K562 (cell line): ENCODE data around the gene PARD6B. TPM values are rescaled to one million over a fixed set of nuclear protein-coding genes. Genes with fewer than 3 reads are reported as not detected.

Experiments
- ARID4B ChIP-seq: sonication (generic); formaldehyde crosslinking; IDR thresholded peaks from 2 replicates; pipeline ENCODE4 v1.8.0; 2022; ENCODE audit warnings: mild to moderate bottlenecking, missing genetic modification reagents
- BHLHE40 ChIP-seq: IDR thresholded peaks from 2 replicates; pipeline ENCODE4 v1.6.1; 2011; ENCODE audit warnings: low read length, improper control_type of control experiment
- CREB5 ChIP-seq: fragments of 250-450 bp; sonication (Bioruptor Pico); IDR thresholded peaks from 2 replicates; pipeline ENCODE4 v1.5.0; 2020; ENCODE audit warnings: mild to moderate bottlenecking
- DACH1 ChIP-seq: fragments of 450-650 bp; IDR thresholded peaks from 2 replicates; pipeline ENCODE4 v1.6.1; 2018; ENCODE audit not compliant: partially characterized antibody
- E2F5 ChIP-seq: sonication (generic); formaldehyde crosslinking; IDR thresholded peaks from 2 replicates; pipeline ENCODE4 v1.8.0; 2022; ENCODE audit warnings: mild to moderate bottlenecking, missing genetic modification reagents
- ETV6 ChIP-seq, 3 experiments: fragments of 150-350 bp in 1 of 3; sonication (generic) in 1 of 3; formaldehyde crosslinking in 1 of 3; IDR thresholded peaks; 2 replicates each; pipeline versions ENCODE4 v1.6.1 to v1.8.0; 2014 to 2022; ENCODE audit warnings: borderline replicate concordance in 2 of 3, low read depth in 2 of 3, antibody characterized with exemption in 1 of 3, low read length in 1 of 3, mild to moderate bottlenecking in 1 of 3, missing genetic modification reagents in 1 of 3
- JUNB ChIP-seq: fragments of 450-650 bp; formaldehyde crosslinking; conservative IDR thresholded peaks from 2 replicates; pipeline ENCODE4 v1.4.0; 2020; ENCODE audit warnings: mild to moderate bottlenecking
- PHF8 ChIP-seq: fragments of 200-600 bp; sonication (generic); IDR thresholded peaks from 2 replicates; pipeline ENCODE4 v1.6.1; 2012; ENCODE audit warnings: mixed run types, mild to moderate bottlenecking, inconsistent platforms, low read length, moderate library complexity, borderline replicate concordance
- POLR2G ChIP-seq: fragments of 200-400 bp; formaldehyde crosslinking; IDR thresholded peaks from 2 replicates; pipeline ENCODE4 v1.6.1; 2017; ENCODE audit warnings: low read depth, mild to moderate bottlenecking, antibody characterized with exemption, low read length, moderate library complexity
- TAF1 ChIP-seq: IDR thresholded peaks from 2 replicates; pipeline ENCODE4 v1.6.1; 2011; ENCODE audit warnings: mild to moderate bottlenecking, low read length, moderate library complexity; ENCODE audit not compliant: insufficient read depth, control insufficient read depth, severe bottlenecking; ENCODE audit errors: extremely low read depth
- ZBED1 ChIP-seq: IDR thresholded peaks from 2 replicates; pipeline ENCODE4 v1.6.1; 2014
- ZBTB1 ChIP-seq: sonication (generic); formaldehyde crosslinking; IDR thresholded peaks from 2 replicates; pipeline ENCODE4 v1.8.1; 2023; ENCODE audit warnings: missing genetic modification reagents, low read depth, mild to moderate bottlenecking, borderline replicate concordance
- ZC3H11A ChIP-seq: IDR thresholded peaks from 2 replicates; pipeline ENCODE4 v1.6.1; 2012; ENCODE audit warnings: low read depth, low read length, improper control_type of control experiment
- ZNF12 ChIP-seq: sonication (generic); formaldehyde crosslinking; IDR thresholded peaks from 2 replicates; pipeline ENCODE4 v1.4.0; 2020; ENCODE audit warnings: mild to moderate bottlenecking, missing genetic modification reagents
- ZNF133 ChIP-seq: fragments of 250-450 bp; sonication (Bioruptor Pico); IDR thresholded peaks from 2 replicates; pipeline ENCODE4 v1.4.0; 2020; ENCODE audit warnings: mild to moderate bottlenecking
- ZNF511 ChIP-seq: sonication (generic); formaldehyde crosslinking; IDR thresholded peaks from 2 replicates; pipeline ENCODE4 v1.8.0; 2022; ENCODE audit warnings: mild to moderate bottlenecking, missing genetic modification reagents
- ZNF717 ChIP-seq: fragments of 250-450 bp; sonication (Bioruptor Pico); IDR thresholded peaks from 2 replicates; pipeline ENCODE4 v1.5.0; 2021
- polyA plus RNA-seq, 8 experiments: library from polyadenylated mRNA; depleted of rRNA in 4 of 8; stranded (reverse) in 5 of 8; unstranded in 3 of 8; fragments of >200 nt; fragmentation: Nextera tagmentation in 2 of 8; fragmentation: Illumina TruSeq in 1 of 8; extraction: Ambion mirVana in 2 of 8; extraction: Trizol in 1 of 8; gene quantifications; 2 replicates each; pipeline versions ENCODE4 v1.2.1 to v1.2.3, GENCODE V29; 2011 to 2014; ENCODE audit warnings: inconsistent platforms in 1 of 8, missing spikeins in 1 of 8
- total RNA-seq, 7 experiments: library from RNA; depleted of rRNA in 6 of 7; stranded (reverse); fragments of >200 nt in 6 of 7; fragmentation: Illumina TruSeq in 2 of 7; extraction: Trizol in 2 of 7; gene quantifications; 2 replicates each; pipeline versions ENCODE4 v1.2.1 to v1.2.3, GENCODE V29; 2011 to 2021; ENCODE audit warnings: low replicate concordance in 1 of 7

PARD6B gene
- total and polyA plus RNA-seq, 9 of the 15 experiments (the other 6 are each of a cell fraction or from before 2014, with no cell fraction given): 1.7 to 12.3 (median 5.5) TPM

GRCh38 chr20:50724851-50725723, 6.3 kb upstream of the PARD6B start (continued):
- no peak for TF ChIP-seq ARID4B (CRISPR knock-in tag)
- TF ChIP-seq CREB5 (CRISPR knock-in tag): no peak
- TF ChIP-seq ZNF12 (CRISPR knock-in tag): no peak
- TF ChIP-seq BHLHE40: peak; percentile 57
- no peak for TF ChIP-seq ZBED1
- no peak for TF ChIP-seq ZNF511 (CRISPR knock-in tag)
- no peak for TF ChIP-seq DACH1
- no peak for TF ChIP-seq ETV6 (IDR thresholded peaks at IDR 0.05; ENCODE audit: borderline replicate concordance in 1 of 2, low read depth in 2 of 2, low read length in 1 of 2)
- TF ChIP-seq ETV6 (CRISPR knock-in tag; IDR thresholded peaks at IDR 0.05; ENCODE audit: borderline replicate concordance): no peak
- no peak for TF ChIP-seq ZNF717 (CRISPR knock-in tag)
- TF ChIP-seq POLR2G: no peak
- no peak for TF ChIP-seq ZBTB1
- no peak for TF ChIP-seq E2F5 (CRISPR knock-in tag)
- TF ChIP-seq JUNB (CRISPR knock-in tag): no peak
- no peak for TF ChIP-seq TAF1
- TF ChIP-seq ZC3H11A: no peak
- TF ChIP-seq ZNF133 (CRISPR knock-in tag): no peak
- TF ChIP-seq PHF8: peak; percentile 10; the same call in 1 of the 2 replicates
